ENCODE measurements around the gene CAMSAP1. TPM values are rescaled to one million over a fixed set of nuclear protein-coding genes. Genes with fewer than 3 reads are reported as not detected.

Gene CAMSAP1
- total RNA-seq, 6 experiments from 2014 or later = 5.2 to 16.1 (median 10.4) TPM

GRCh38 chr9:135787317-135787716 lies 120.0 kb downstream of the CAMSAP1 start:
- ATAC-seq = no peak
- no peaks in the 10 kb centered on the region for H3K4me1 ChIP-seq
- no peak for TF ChIP-seq CTCF (IDR thresholded peaks at IDR 0.05)
- TF ChIP-seq POLR2A (IDR thresholded peaks at IDR 0.05) = no peak
- H3K27me3 ChIP-seq = no peaks in the 10 kb centered on the region
- no peaks in the 10 kb centered on the region for H3K36me3 ChIP-seq
- WGBS (ENCODE audit: insufficient coverage, low coverage, low lambda C conversion rate, missing lambda C conversion rate) = 47% methylated on average over 4 of the region's 16 CpGs
- H3K27ac ChIP-seq = no peak overlapping the region
- intact Hi-C loops (cut with DNase I) = no loop called here
- H3K4me3 ChIP-seq = no peak overlapping the region
- H3K9me3 ChIP-seq = no peaks in the 10 kb centered on the region
- no peak for DNase-seq

- Histone ChIP-seq H3K9me3 (no peaks in the 10 kb centered on the region), H3K4me1 (no peaks in the 10 kb centered on the region), H3K4me3 (no peak overlapping the region), H3K36me3 (no peaks in the 10 kb centered on the region), H3K27me3 (no peaks in the 10 kb centered on the region), H3K27ac (no peak overlapping the region)
- DNase-seq = no peak
- 73% methylated on average over 7 of the region's 44 CpGs for WGBS (ENCODE audit: insufficient coverage, low coverage, low lambda C conversion rate, missing lambda C conversion rate)
- intact Hi-C loops (cut with DNase I) = no loop called here
- no peak for TF ChIP-seq POLR2A (IDR thresholded peaks at IDR 0.05)
- TF ChIP-seq CTCF (IDR thresholded peaks at IDR 0.05) = no peak
- ATAC-seq = no peak
Measured at GRCh38 chr9:135786146-135786690, 121.1 kb downstream of the CAMSAP1 start.

GRCh38 chr9:135785013-135785575 lies 122.3 kb downstream of the CAMSAP1 start:
- ATAC-seq (no peak), DNase-seq (no peak)
- H3K27me3 ChIP-seq = no peaks in the 10 kb centered on the region
- intact Hi-C loops (cut with DNase I) = no loop called here
- no peak overlapping the region for H3K4me3 ChIP-seq
- WGBS (ENCODE audit: insufficient coverage, low coverage, low lambda C conversion rate, missing lambda C conversion rate) = 50% methylated on average over 4 of the region's 22 CpGs
- H3K27ac ChIP-seq = no peak overlapping the region
- H3K4me1 ChIP-seq = no peaks in the 10 kb centered on the region
- no peaks in the 10 kb centered on the region for H3K9me3 ChIP-seq
- H3K36me3 ChIP-seq = no peaks in the 10 kb centered on the region
- TF ChIP-seq POLR2A (IDR thresholded peaks at IDR 0.05) = no peak
- no peak for TF ChIP-seq CTCF (IDR thresholded peaks at IDR 0.05)

GRCh38 chr9:135783540-135784245 lies 123.7 kb downstream of the CAMSAP1 start:
- TF ChIP-seq POLR2A (IDR thresholded peaks at IDR 0.05) (no peak), CTCF (IDR thresholded peaks at IDR 0.05) (no peak)
- intact Hi-C loops (cut with DNase I) = no loop called here
- WGBS (ENCODE audit: insufficient coverage, low coverage, low lambda C conversion rate, missing lambda C conversion rate) = no CpG with 5 or more reads among the region's 30 CpGs
- Histone ChIP-seq H3K9me3 (no peaks in the 10 kb centered on the region), H3K36me3 (no peaks in the 10 kb centered on the region), H3K4me1 (no peaks in the 10 kb centered on the region), H3K27ac (no peak overlapping the region), H3K4me3 (no peak overlapping the region), H3K27me3 (no peaks in the 10 kb centered on the region)
- no peak for ATAC-seq
- no peak for DNase-seq
